ENCODE data around the gene GOLGA8B. TPM values are rescaled to one million over a fixed set of nuclear protein-coding genes. Genes with fewer than 3 reads are reported as not detected.
"Not testable (repeated sequence)": the region's sequence is repeated elsewhere in the genome, so short reads cannot be mapped to it uniquely, and the experiment has no call there.

GOLGA8B gene
- total and polyA plus RNA-seq, 2 of the 8 experiments (the other 6 are each of a cell fraction or from before 2014, with no cell fraction given) = 14.1 to 23.3 TPM

DNA sequence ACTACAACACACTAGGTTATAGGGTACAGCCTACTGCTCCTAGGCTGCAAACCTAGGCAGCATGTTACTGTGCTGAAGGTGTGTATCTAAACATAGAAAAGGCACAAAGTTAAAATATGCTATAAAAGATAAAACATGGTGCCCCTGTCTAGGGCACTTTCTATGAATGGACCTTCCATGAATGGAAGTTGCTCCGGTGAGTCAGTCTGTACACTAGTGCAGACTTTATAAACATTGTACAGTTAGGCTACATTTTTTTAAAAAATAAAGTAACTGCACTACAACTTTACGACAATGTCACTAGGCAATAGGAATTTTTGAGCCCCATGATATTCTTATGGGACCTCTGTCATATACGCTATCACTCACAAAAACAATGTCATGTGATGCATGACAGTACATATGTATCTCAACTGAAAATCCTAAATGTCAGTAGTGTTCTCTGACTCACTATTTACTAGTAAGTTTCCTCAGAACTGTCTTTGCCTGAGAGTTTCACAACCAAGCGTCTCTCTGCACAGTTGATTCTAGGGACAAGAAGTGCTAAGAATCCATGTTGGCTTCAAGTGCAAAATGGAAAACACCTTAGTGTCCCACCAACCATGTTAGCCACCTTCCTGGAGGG, 5.7 kb downstream of the GOLGA8B start:
- H2BK5ac ChIP-seq (ENCODE audit: low read depth, low read length); H3K23me2 ChIP-seq (ENCODE audit: low read depth, low read length); H3K4me1 ChIP-seq (replicated peaks in 1 of 4; ENCODE audit: control insufficient read depth in 3 of 4, insufficient read depth in 4 of 4, low read length in 3 of 4); H3K27ac ChIP-seq (ENCODE audit: low read depth, low read length); H2BK120ac ChIP-seq (replicated peaks; ENCODE audit: low read depth, low read length); H3K4ac ChIP-seq (replicated peaks; ENCODE audit: insufficient read length, low read depth, low read length); H3K27me3 ChIP-seq (replicated peaks in 1 of 4; ENCODE audit: control insufficient read depth in 3 of 4, extremely low read depth in 1 of 4, insufficient read depth in 3 of 4, low read length in 3 of 4); H4K91ac ChIP-seq (replicated peaks; ENCODE audit: insufficient read length, low read length); H3K79me1 ChIP-seq (ENCODE audit: low read depth, low read length); H3K4me2 ChIP-seq (ENCODE audit: insufficient read depth in 1 of 2, low read depth in 2 of 2, low read length in 2 of 2); H2AK5ac ChIP-seq (ENCODE audit: low read depth, low read length); POLR2A ChIA-PET (ENCODE audit: partially characterized antibody); H3K18ac ChIP-seq (ENCODE audit: extremely low read depth, low read length); H2BK12ac ChIP-seq (ENCODE audit: low read depth, low read length); H4K5ac ChIP-seq (ENCODE audit: insufficient read length, low read depth, low read length); H3K56ac ChIP-seq (replicated peaks; ENCODE audit: insufficient read length, low read depth, low read length); H2BK20ac ChIP-seq (ENCODE audit: low read length); H3K9me3 ChIP-seq (ENCODE audit: insufficient read depth in 2 of 2, low read depth in 1 of 2, low read length in 1 of 2); H3K36me3 ChIP-seq (ENCODE audit: control insufficient read depth in 2 of 4, insufficient read depth in 4 of 4, low read length in 3 of 4); DNase-seq (ENCODE audit: low read depth in 1 of 2, low spot score in 2 of 2); H4K20me1 ChIP-seq (replicated peaks in 1 of 2; ENCODE audit: control insufficient read depth in 1 of 2, insufficient read depth in 2 of 2, low read length in 2 of 2); FAIRE-seq; H3K4me3 ChIP-seq (ENCODE audit: extremely low read depth in 1 of 4, insufficient read depth in 2 of 4, low read depth in 3 of 4, low read length in 4 of 4); H3K23ac ChIP-seq (ENCODE audit: insufficient read length); H2BK15ac ChIP-seq (ENCODE audit: low read length); H3K14ac ChIP-seq (ENCODE audit: insufficient read length); H2AFZ ChIP-seq (ENCODE audit: low read length); H3K9ac ChIP-seq (replicated peaks in 1 of 4; ENCODE audit: extremely low read depth in 1 of 4, low read depth in 3 of 4, low read length in 3 of 4); H4K8ac ChIP-seq (ENCODE audit: extremely low read depth, insufficient read depth, low read length): not testable (repeated sequence)
- 94% methylated on average over 4 of the region's 4 CpGs; no CpG with 5 or more reads in 1 of the 2 experiments for WGBS, 2 experiments (ENCODE audit: extremely low coverage in 1 of 2, insufficient coverage in 1 of 2, insufficient read length in 1 of 2, insufficient replicate concordance in 2 of 2, low coverage in 1 of 2, low lambda C conversion rate in 2 of 2, missing lambda C conversion rate in 1 of 2)
- H3K79me2 ChIP-seq (ENCODE audit: control insufficient read depth in 1 of 2, insufficient read depth in 2 of 2, low read length in 2 of 2) = peaks cover 0 to 17% of the 10 kb centered on the region in 2 experiments; a peak in 2 of 4 replicates
- CTCF ChIA-PET (ENCODE audit: partially characterized antibody) = interaction anchor here (0.9 to 2.6 kb wide), 2 partner anchors 10 to 32 kb away, joined by 3 to 9 read pairs; no protein-coding TSS in a partner anchor

DNA sequence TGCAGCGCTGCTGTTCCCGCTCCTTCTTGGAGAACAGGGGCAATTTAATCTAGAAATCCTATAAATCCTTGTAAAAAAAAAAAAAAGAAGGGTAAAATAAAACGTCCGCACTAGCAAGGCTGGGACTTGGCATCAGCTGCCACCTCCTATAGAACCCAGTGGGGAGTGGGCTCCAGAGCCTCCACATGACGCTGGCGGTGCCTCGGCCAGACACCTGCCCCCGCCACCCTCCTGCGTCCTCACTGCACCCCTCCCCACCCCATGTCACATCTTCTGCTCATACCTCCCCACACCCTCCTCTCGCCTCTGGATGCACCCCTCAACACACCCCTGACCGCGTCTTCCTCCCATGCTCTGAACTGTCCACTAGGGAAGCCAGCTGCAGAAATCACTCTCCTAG, 8.4 kb downstream of the GOLGA8B start:
- H3K79me2 ChIP-seq (ENCODE audit: control insufficient read depth in 1 of 2, insufficient read depth in 2 of 2, low read length in 2 of 2); H2AK5ac ChIP-seq (ENCODE audit: low read depth, low read length): not testable (repeated sequence)

More for the DNA sequence above, 8.4 kb downstream of the GOLGA8B start:
- H4K91ac ChIP-seq (replicated peaks; ENCODE audit: insufficient read length, low read length); H3K27me3 ChIP-seq (replicated peaks in 1 of 4; ENCODE audit: control insufficient read depth in 3 of 4, extremely low read depth in 1 of 4, insufficient read depth in 3 of 4, low read length in 3 of 4); H3K4me2 ChIP-seq (ENCODE audit: insufficient read depth in 1 of 2, low read depth in 2 of 2, low read length in 2 of 2); H3K27ac ChIP-seq (ENCODE audit: low read depth, low read length); H3K14ac ChIP-seq (ENCODE audit: insufficient read length); H3K36me3 ChIP-seq (ENCODE audit: control insufficient read depth in 2 of 4, insufficient read depth in 4 of 4, low read length in 3 of 4); H3K18ac ChIP-seq (ENCODE audit: extremely low read depth, low read length); H2BK12ac ChIP-seq (ENCODE audit: low read depth, low read length); H4K20me1 ChIP-seq (replicated peaks in 1 of 2; ENCODE audit: control insufficient read depth in 1 of 2, insufficient read depth in 2 of 2, low read length in 2 of 2); H4K8ac ChIP-seq (ENCODE audit: extremely low read depth, insufficient read depth, low read length); H3K9me3 ChIP-seq (ENCODE audit: insufficient read depth in 2 of 2, low read depth in 1 of 2, low read length in 1 of 2); H3K23ac ChIP-seq (ENCODE audit: insufficient read length); DNase-seq (ENCODE audit: low read depth in 1 of 2, low spot score in 2 of 2); H3K4ac ChIP-seq (replicated peaks; ENCODE audit: insufficient read length, low read depth, low read length); H3K79me1 ChIP-seq (ENCODE audit: low read depth, low read length); FAIRE-seq; H3K9ac ChIP-seq (replicated peaks in 1 of 4; ENCODE audit: extremely low read depth in 1 of 4, low read depth in 3 of 4, low read length in 3 of 4); H4K5ac ChIP-seq (ENCODE audit: insufficient read length, low read depth, low read length); H2AFZ ChIP-seq (ENCODE audit: low read length); H2BK5ac ChIP-seq (ENCODE audit: low read depth, low read length); CTCF ChIA-PET (ENCODE audit: partially characterized antibody); H3K4me3 ChIP-seq (ENCODE audit: extremely low read depth in 1 of 4, insufficient read depth in 2 of 4, low read depth in 3 of 4, low read length in 4 of 4); H2BK120ac ChIP-seq (replicated peaks; ENCODE audit: low read depth, low read length); H2BK15ac ChIP-seq (ENCODE audit: low read length); H3K4me1 ChIP-seq (replicated peaks in 1 of 4; ENCODE audit: control insufficient read depth in 3 of 4, insufficient read depth in 4 of 4, low read length in 3 of 4); H2BK20ac ChIP-seq (ENCODE audit: low read length); H3K23me2 ChIP-seq (ENCODE audit: low read depth, low read length); H3K56ac ChIP-seq (replicated peaks; ENCODE audit: insufficient read length, low read depth, low read length): not testable (repeated sequence)
- POLR2A ChIA-PET (ENCODE audit: partially characterized antibody) = interaction anchor here (1.3 kb wide), 1 partner anchor 9 kb away, joined by 3 read pairs; the partner anchor contains the start of gene GOLGA8B
- WGBS, 2 experiments (ENCODE audit: extremely low coverage in 1 of 2, insufficient coverage in 1 of 2, insufficient read length in 1 of 2, insufficient replicate concordance in 2 of 2, low coverage in 1 of 2, low lambda C conversion rate in 2 of 2, missing lambda C conversion rate in 1 of 2) = 94% methylated on average over 5 of the region's 12 CpGs; no CpG with 5 or more reads in 1 of the 2 experiments
